Colonic mucosa (tissue), 4 donors: ENCODE data around the gene IL4R. TPM values are rescaled to one million over a fixed set of nuclear protein-coding genes. Genes with fewer than 3 reads are reported as not detected.

Source experiments
- DNase-seq: peaks from one replicate; pipeline ENCODE4 v3.0.0-alpha.2; 2020
- H3K27ac ChIP-seq: fragments of 200-600 bp; one replicate; pipeline ENCODE4 v1.8.0; 2021
- H3K27me3 ChIP-seq: fragments of 200-600 bp; one replicate; pipeline ENCODE4 v1.8.0; 2021
- H3K36me3 ChIP-seq: fragments of 200-600 bp; one replicate; pipeline ENCODE4 v1.8.0; 2021
- H3K4me1 ChIP-seq: fragments of 200-600 bp; one replicate; pipeline ENCODE4 v1.8.0; 2021; ENCODE audit warnings: mild to moderate bottlenecking
- H3K4me3 ChIP-seq: fragments of 200-600 bp; one replicate; pipeline ENCODE4 v1.8.0; 2021
- H3K9ac ChIP-seq, 2 donors: one replicate each; pipeline ENCODE4 v1.7.0; 2013; ENCODE audit warnings: control low read depth in 2 of 2, low read depth in 2 of 2, low read length in 2 of 2
- H3K9me3 ChIP-seq: fragments of 200-600 bp; one replicate; pipeline ENCODE4 v1.8.0; 2021
- intact Hi-C: fragments of 100-400 bp; cut with DNase I; formaldehyde crosslinking; loops from one replicate; pipeline ENCODE4 v1.14.1; 2022
- total RNA-seq, 2 donors: library from RNA; stranded (reverse); fragmentation: NEBNext Ultra II Directional in 1 of 2; extraction: Animal tissue kit (Norgen Biotek cat#: 25700) in 1 of 2; gene quantifications; one replicate each; pipeline ENCODE4 v1.2.1, GENCODE V29; 2021
- TF ChIP-seq, protein P1 (sequence below): fragments of 200-600 bp; IDR thresholded peaks from one replicate; pipeline ENCODE4 v1.8.0; 2022; ENCODE audit warnings: antibody characterized with exemption, mild to moderate bottlenecking
- donor health status: healthy.
- donor health status: DM: no; HTN: no; CAD: no.
- donor health status: DM: no; HTN: no; CAD: no.

IL4R gene
- total RNA-seq, 2 donors from 2014 or later = 74.8 to 80.0 TPM

DNA sequence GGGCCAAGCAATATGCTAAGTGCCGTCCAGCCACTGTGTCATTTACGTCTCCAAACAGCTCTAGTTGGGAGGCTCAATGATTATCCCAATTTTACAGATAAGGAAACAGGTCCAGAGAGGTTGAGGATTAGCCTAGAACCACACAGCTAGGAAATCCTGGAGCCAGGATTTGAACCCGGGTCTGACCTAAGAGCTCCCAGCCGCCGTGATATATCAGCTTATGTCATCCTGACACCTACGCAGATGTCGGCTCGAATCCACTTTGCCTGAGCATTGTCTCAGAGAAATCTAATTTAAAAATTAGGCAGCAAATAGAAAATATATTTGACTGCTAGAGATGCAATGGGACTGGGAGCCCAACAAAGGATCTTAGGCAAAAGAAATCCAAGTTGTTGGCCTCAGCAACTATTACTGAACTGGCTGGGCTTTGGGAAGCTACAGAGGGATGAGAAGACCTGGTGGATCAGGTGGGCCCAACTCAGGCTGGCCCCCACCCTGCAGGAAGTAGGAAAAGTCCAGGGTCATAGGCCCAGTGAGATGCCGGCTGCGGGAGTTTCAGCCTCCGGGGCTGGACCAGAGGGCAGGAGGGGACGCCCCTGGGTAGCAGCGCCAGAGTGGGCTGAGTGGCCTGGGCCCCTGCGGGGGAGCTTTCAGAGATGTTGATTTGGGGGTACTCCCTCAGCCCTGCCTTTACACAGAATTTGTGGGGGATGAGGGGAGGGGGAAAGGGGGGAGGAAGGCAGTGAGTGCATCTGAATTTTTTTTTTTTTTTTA, 53.1 kb downstream of the IL4R start:
- Histone ChIP-seq H3K36me3 (no peaks in the 10 kb centered on the region), H3K9ac (peak overlapping the region in 1 of 2 donors; percentile 23), H3K4me3 (no peak overlapping the region), H3K27ac (peak overlapping the region; percentile 71), H3K27me3 (no peaks in the 10 kb centered on the region), H3K9me3 (no peaks in the 10 kb centered on the region), H3K4me1 (peaks cover 18% of the 10 kb centered on the region)
- no peak for DNase-seq
- TF ChIP-seq, protein P1, sequence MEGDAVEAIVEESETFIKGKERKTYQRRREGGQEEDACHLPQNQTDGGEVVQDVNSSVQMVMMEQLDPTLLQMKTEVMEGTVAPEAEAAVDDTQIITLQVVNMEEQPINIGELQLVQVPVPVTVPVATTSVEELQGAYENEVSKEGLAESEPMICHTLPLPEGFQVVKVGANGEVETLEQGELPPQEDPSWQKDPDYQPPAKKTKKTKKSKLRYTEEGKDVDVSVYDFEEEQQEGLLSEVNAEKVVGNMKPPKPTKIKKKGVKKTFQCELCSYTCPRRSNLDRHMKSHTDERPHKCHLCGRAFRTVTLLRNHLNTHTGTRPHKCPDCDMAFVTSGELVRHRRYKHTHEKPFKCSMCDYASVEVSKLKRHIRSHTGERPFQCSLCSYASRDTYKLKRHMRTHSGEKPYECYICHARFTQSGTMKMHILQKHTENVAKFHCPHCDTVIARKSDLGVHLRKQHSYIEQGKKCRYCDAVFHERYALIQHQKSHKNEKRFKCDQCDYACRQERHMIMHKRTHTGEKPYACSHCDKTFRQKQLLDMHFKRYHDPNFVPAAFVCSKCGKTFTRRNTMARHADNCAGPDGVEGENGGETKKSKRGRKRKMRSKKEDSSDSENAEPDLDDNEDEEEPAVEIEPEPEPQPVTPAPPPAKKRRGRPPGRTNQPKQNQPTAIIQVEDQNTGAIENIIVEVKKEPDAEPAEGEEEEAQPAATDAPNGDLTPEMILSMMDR = no peak
- intact Hi-C loops = loop anchor here (5.0 kb wide), 2 partner anchors 45 to 135 kb away; no protein-coding TSS in a partner anchor

DNA sequence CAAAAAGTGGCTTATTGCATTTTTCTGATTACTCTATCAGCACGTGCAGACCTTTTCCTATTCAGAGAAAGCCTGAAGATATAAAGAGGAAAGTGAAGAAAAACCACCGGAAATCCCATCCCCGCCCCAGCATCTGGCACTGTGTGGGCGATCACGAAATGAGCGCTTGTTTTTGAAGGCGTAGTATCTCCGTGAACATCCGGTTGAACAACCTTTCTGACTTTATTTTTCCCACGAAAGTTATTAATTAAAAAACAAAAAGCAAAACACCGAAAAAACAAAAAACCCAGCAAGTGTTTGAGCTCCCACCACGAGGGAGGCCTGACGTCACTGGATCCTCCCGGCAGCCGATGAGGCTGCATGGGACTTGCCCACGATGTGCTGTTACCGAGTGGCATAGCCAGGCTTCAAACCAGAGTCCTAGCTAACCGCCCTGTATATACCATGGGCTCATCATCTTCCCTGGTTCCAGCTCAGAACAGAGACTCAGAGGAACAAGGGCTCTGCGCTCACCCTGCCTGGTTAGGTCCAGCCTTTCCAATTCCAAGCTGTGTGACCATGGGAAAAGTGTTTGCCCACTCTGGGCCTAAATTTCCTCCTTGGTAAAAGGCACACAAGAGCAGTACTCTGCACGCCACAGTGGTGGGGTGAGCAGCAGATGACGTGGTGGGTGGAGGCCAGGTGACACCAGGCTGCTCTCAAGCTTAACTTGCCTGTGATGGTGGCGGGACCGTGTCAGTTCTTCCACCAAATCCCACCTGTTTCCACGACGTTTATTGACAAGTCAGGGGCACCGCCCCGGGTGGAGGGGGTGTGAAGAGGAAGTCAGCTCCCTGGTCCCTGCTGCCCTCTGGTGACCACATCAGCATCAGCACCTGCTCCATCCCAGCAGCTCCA, 53.9 kb downstream of the IL4R start:
- DNase-seq = peak; percentile 89
- no peaks in the 10 kb centered on the region for H3K9me3 ChIP-seq
- H3K27ac ChIP-seq = peak overlapping the region; percentile 71
- intact Hi-C loops = loop anchor here (1.0 to 5.0 kb wide), 3 partner anchors 45 to 188 kb away; no protein-coding TSS in a partner anchor
- H3K4me1 ChIP-seq = peaks cover 18% of the 10 kb centered on the region
- TF ChIP-seq, protein P1 = peak; percentile 78
- no peaks in the 10 kb centered on the region for H3K36me3 ChIP-seq
- H3K4me3 ChIP-seq = peak overlapping the region; percentile 2
- H3K27me3 ChIP-seq = no peaks in the 10 kb centered on the region
- peak overlapping the region; percentile 31 to 66 for H3K9ac ChIP-seq

DNA sequence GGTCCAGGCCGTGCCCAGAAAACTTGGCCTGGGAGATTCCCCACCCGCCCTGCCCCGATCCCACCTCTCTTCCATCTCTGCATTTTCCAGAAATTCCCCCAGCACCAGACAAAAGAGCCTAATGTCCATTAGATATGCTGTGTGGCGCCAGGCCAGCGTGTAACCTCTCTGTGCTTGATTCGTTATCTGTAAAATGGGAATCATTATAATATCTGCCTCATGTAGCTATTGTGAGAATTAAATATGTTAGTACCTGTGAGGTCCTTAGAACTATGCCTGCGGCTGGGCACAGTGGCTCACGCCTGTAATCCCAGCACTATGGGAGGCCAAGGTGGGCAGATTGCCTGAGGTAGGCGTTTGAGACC, 54.6 kb downstream of the IL4R start:
- Histone ChIP-seq H3K4me1 (peaks cover 18% of the 10 kb centered on the region), H3K27ac (no peak overlapping the region), H3K9ac (no peak overlapping the region), H3K27me3 (no peaks in the 10 kb centered on the region), H3K4me3 (peak overlapping the region; percentile 2), H3K9me3 (no peaks in the 10 kb centered on the region), H3K36me3 (no peaks in the 10 kb centered on the region)
- DNase-seq = no peak
- TF ChIP-seq, protein P1 = peak; percentile 24
- intact Hi-C loops = loop anchor here (1.0 to 5.0 kb wide), 3 partner anchors 46 to 189 kb away; no protein-coding TSS in a partner anchor

DNA sequence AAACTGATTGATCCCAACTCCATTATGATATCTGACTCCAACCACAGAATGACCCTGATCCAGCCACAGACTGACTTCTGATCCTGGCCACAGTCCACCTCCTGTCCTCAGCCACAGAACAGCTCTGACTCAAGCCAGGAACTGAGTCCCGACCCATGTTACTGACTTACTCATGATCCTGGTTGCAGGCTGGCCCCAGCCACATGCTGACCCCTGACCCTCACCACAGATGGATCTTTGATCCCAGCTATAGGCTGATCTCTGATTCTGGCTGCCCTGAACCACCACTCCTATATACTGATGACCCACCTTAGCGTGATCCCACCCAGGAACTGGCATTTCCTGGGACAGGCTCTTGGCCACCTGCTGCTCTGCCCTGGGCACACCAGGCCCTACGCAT, 56.0 kb downstream of the IL4R start:
- intact Hi-C loops = loop anchor here (5.0 kb wide), 2 partner anchors 48 to 138 kb away; no protein-coding TSS in a partner anchor
- TF ChIP-seq, protein P1 = no peak
- Histone ChIP-seq H3K4me1 (peaks cover 10% of the 10 kb centered on the region), H3K9me3 (no peaks in the 10 kb centered on the region), H3K9ac (no peak overlapping the region), H3K4me3 (no peak overlapping the region), H3K27me3 (no peaks in the 10 kb centered on the region), H3K36me3 (no peaks in the 10 kb centered on the region), H3K27ac (no peak overlapping the region)
- DNase-seq = no peak

DNA sequence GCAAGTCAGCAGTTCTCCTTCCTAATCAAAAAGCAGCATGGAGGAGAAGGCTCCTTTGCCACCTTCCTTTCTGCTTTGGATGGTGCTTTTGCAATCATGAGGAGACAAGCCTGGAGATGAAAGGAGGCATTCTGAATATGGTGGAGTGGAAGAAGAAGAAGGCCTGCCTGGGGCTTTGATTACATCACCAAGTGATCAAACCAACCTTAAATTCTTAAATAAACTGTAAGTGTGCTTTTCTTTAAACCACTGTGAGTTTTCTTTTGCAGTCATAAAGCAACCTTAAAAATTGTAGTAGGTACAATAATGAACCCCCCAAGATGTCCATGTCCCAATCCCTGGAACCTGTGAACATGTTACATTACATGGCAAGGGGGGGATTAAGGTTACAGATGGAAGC, 56.5 kb downstream of the IL4R start:
- H3K27me3 ChIP-seq = no peaks in the 10 kb centered on the region
- H3K27ac ChIP-seq = no peak overlapping the region
- H3K4me3 ChIP-seq = no peak overlapping the region
- TF ChIP-seq, protein P1 = no peak
- intact Hi-C loops = no loop called here
- H3K9ac ChIP-seq = no peak overlapping the region
- no peak for DNase-seq
- no peaks in the 10 kb centered on the region for H3K36me3 ChIP-seq
- peaks cover 10% of the 10 kb centered on the region for H3K4me1 ChIP-seq
- H3K9me3 ChIP-seq = no peaks in the 10 kb centered on the region
